Keratinocyte (primary cell): ENCODE data around the gene CAPSL. TPM values are rescaled to one million over a fixed set of nuclear protein-coding genes. Genes with fewer than 3 reads are reported as not detected.

Experiments used
- DNase-seq: peaks from one replicate; pipeline ENCODE4 v3.0.0-alpha.2; 2011; ENCODE audit warnings: low read depth, missing footprints, low spot score
- FAIRE-seq: peaks from 2 replicates; lab custom pipeline; 2011; peaks lifted over from hg19 to GRCh38; lab: Jason Lieb, UNC
- H2AFZ ChIP-seq: 2 replicates; pipeline ENCODE4 v1.6.0; 2012; ENCODE audit warnings: low read length, control low read depth, inconsistent platforms; ENCODE audit not compliant: control insufficient read depth
- H3K27ac ChIP-seq: 2 replicates; pipeline ENCODE4 v1.5.1; 2011; ENCODE audit warnings: low read length; ENCODE audit not compliant: control insufficient read depth, insufficient read depth
- H3K27me3 ChIP-seq: 3 replicates; pipeline ENCODE4 v1.6.0; 2011; ENCODE audit warnings: low read length; ENCODE audit not compliant: control insufficient read depth, insufficient read depth; ENCODE audit errors: extremely low read depth
- H3K36me3 ChIP-seq, 2 experiments: 2 replicates in 1 of 2; 3 replicates in 1 of 2; pipeline ENCODE4 v1.5.1; 2011; ENCODE audit warnings: low read length in 2 of 2, mild to moderate bottlenecking in 1 of 2; ENCODE audit not compliant: control insufficient read depth in 2 of 2, insufficient read depth in 2 of 2; ENCODE audit errors: extremely low read depth in 1 of 2
- H3K4me1 ChIP-seq: 3 replicates; pipeline ENCODE4 v1.5.1; 2011; ENCODE audit warnings: low read length; ENCODE audit not compliant: control insufficient read depth, insufficient read depth; ENCODE audit errors: extremely low read depth
- H3K4me2 ChIP-seq: 3 replicates; pipeline ENCODE4 v1.6.0; 2011; ENCODE audit warnings: low read depth, low read length; ENCODE audit not compliant: control insufficient read depth, insufficient read depth; ENCODE audit errors: extremely low read depth
- H3K4me3 ChIP-seq, 3 experiments: fragments of 200-600 bp in 1 of 3; sonication (generic) in 1 of 3; 2 replicates in 2 of 3; 3 replicates in 1 of 3; pipeline ENCODE4 v1.5.1; 2011 to 2016; ENCODE audit warnings: low read length in 3 of 3, mild to moderate bottlenecking in 3 of 3, control low read depth in 2 of 3, inconsistent platforms in 1 of 3, low read depth in 1 of 3, mixed read lengths in 1 of 3, mixed run types in 1 of 3, moderate library complexity in 1 of 3; ENCODE audit not compliant: control insufficient read depth in 2 of 3, insufficient read depth in 2 of 3; ENCODE audit errors: extremely low read depth in 1 of 3
- H3K79me2 ChIP-seq: 2 replicates; pipeline ENCODE4 v1.6.0; 2012; ENCODE audit warnings: low read length; ENCODE audit not compliant: control insufficient read depth, insufficient read depth
- H3K9ac ChIP-seq: 3 replicates; pipeline ENCODE4 v1.6.0; 2011; ENCODE audit warnings: low read length; ENCODE audit not compliant: control insufficient read depth, insufficient read depth; ENCODE audit errors: extremely low read depth
- H3K9me1 ChIP-seq: 3 replicates; pipeline ENCODE4 v1.6.0; 2011; ENCODE audit warnings: low read length; ENCODE audit not compliant: control insufficient read depth, insufficient read depth; ENCODE audit errors: extremely low read depth
- H3K9me3 ChIP-seq: 2 replicates; pipeline ENCODE4 v1.5.1; 2012; ENCODE audit warnings: low read depth, low read length; ENCODE audit not compliant: control insufficient read depth
- H4K20me1 ChIP-seq: 3 replicates; pipeline ENCODE4 v1.6.0; 2011; ENCODE audit warnings: low read length; ENCODE audit not compliant: control insufficient read depth, insufficient read depth; ENCODE audit errors: extremely low read depth
- CTCF ChIP-seq, 3 experiments: IDR thresholded peaks in 1 of 3; conservative IDR thresholded peaks in 1 of 3; optimal IDR thresholded peaks in 1 of 3; 2 replicates in 2 of 3; 3 replicates in 1 of 3; pipeline versions ENCODE3 to v1.5.1; 2011; ENCODE audit warnings: low read length in 3 of 3, mild to moderate bottlenecking in 3 of 3, moderate library complexity in 2 of 3, control low read depth in 1 of 3, inconsistent platforms in 1 of 3; ENCODE audit not compliant: insufficient read depth in 2 of 3; ENCODE audit errors: extremely low read depth in 1 of 3
- EZH2 ChIP-seq: IDR thresholded peaks from one replicate; pipeline ENCODE4 v1.6.1; 2012; ENCODE audit warnings: inconsistent platforms, mild to moderate bottlenecking, low read length, moderate library complexity
- dilution Hi-C: fragments of 300-500 bp; cut with MboI; formaldehyde crosslinking; loops from one replicate; pipeline ENCODE4 v1.7.0; 2020; ENCODE audit warnings: low sequenced_read_pairs; ENCODE audit not compliant: extremely low pct_ligation_motif_present
- polyA plus RNA-seq, 5 experiments: library from polyadenylated mRNA; depleted of rRNA in 3 of 5; stranded (reverse) in 3 of 5; stranded (forward) in 1 of 5; unstranded in 1 of 5; fragments of >200 nt; gene quantifications; 1 replicate in 1 of 5; 2 replicates in 3 of 5; 3 replicates in 1 of 5; pipeline versions ENCODE4 v1.2.1 to v1.2.3, GENCODE V29; 2011 to 2012; ENCODE audit warnings: missing spikeins in 2 of 5, low read depth in 1 of 5, low replicate concordance in 1 of 5

The CAPSL gene
- polyA plus RNA-seq, 1 donor (not counting 4 experiments of a cell fraction or from before 2014, with no cell fraction given): not detected

- H3K4me3 ChIP-seq: no peak overlapping the region
- H3K9ac ChIP-seq: no peak overlapping the region
- dilution Hi-C loops: no loop called here
- DNase-seq (no peak), FAIRE-seq (no peak)
- H3K4me1 ChIP-seq: peaks cover 25% of the 10 kb centered on the region
- no peak for TF ChIP-seq CTCF (optimal IDR thresholded peaks at IDR 0.05 in 1 of 3, IDR thresholded peaks at IDR 0.05 in 1 of 3, conservative IDR thresholded peaks at IDR 0.05 in 1 of 3; ENCODE audit: extremely low read depth in 1 of 3, insufficient read depth in 2 of 3, low read length in 3 of 3)
- no peak for TF ChIP-seq EZH2
- no peaks in the 10 kb centered on the region for H4K20me1 ChIP-seq
- H3K27ac ChIP-seq: no peak overlapping the region
- no peaks in the 10 kb centered on the region for H3K79me2 ChIP-seq
- no peak overlapping the region for H2AFZ ChIP-seq
- no peaks in the 10 kb centered on the region for H3K9me1 ChIP-seq
- H3K4me2 ChIP-seq: no peak overlapping the region
- no peaks in the 10 kb centered on the region for H3K9me3 ChIP-seq
- H3K27me3 ChIP-seq: no peaks in the 10 kb centered on the region
- H3K36me3 ChIP-seq: no peaks in the 10 kb centered on the region
Observed at GRCh38 chr5:35880156-35880555, 58.3 kb downstream of the CAPSL start.

DNA sequence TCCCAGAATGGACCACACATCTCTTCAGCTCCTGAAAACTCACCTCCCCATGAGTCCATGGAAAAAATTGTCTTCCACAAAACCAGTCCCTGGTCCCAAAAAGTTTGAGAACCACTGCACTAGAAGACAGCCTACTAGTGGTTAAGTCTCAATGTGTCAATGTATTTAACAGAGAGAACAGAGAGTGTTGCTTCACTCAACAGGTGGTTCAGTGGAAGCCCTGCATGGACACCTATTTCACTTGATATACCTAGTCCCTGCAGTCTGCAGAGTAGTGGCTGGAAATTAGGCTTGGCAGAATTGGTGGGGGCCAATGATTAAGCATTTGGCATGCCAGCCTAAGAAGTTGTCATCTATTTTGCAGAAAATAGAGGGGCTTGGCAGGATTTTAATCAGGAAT, 58.8 kb downstream of the CAPSL start:
- dilution Hi-C loops: no loop called here
- no peaks in the 10 kb centered on the region for H3K27me3 ChIP-seq
- peaks cover 21% of the 10 kb centered on the region for H3K4me1 ChIP-seq
- no peaks in the 10 kb centered on the region for H3K9me1 ChIP-seq
- H3K9me3 ChIP-seq: no peaks in the 10 kb centered on the region
- no peak overlapping the region for H3K4me2 ChIP-seq
- TF ChIP-seq CTCF (optimal IDR thresholded peaks at IDR 0.05 in 1 of 3, IDR thresholded peaks at IDR 0.05 in 1 of 3, conservative IDR thresholded peaks at IDR 0.05 in 1 of 3; ENCODE audit: extremely low read depth in 1 of 3, insufficient read depth in 2 of 3, low read length in 3 of 3): no peak
- no peak for TF ChIP-seq EZH2
- H3K27ac ChIP-seq: no peak overlapping the region
- H3K4me3 ChIP-seq: no peak overlapping the region
- H3K36me3 ChIP-seq: no peaks in the 10 kb centered on the region
- no peaks in the 10 kb centered on the region for H4K20me1 ChIP-seq
- FAIRE-seq (no peak), DNase-seq (no peak)
- H2AFZ ChIP-seq: no peak overlapping the region
- no peaks in the 10 kb centered on the region for H3K79me2 ChIP-seq
- no peak overlapping the region for H3K9ac ChIP-seq
